Suprapubic skin (tissue), 4 donors: ENCODE measurements around the gene BCL11B. TPM values are rescaled to one million over a fixed set of nuclear protein-coding genes. Genes with fewer than 3 reads are reported as not detected.
A peak's percentile ranks its signal among the peaks of the same experiment; 100 is the strongest.

ENCODE experiments used
- DNase-seq, 2 donors: peaks; one replicate each; pipeline ENCODE4 v3.0.0-alpha.2; 2019; ENCODE audit warnings: low spot score in 2 of 2
- H3K27ac ChIP-seq: fragments of 200-600 bp; sonication (generic); one replicate; pipeline ENCODE4 v1.5.1; 2019
- H3K27me3 ChIP-seq: fragments of 200-600 bp; sonication (generic); one replicate; pipeline ENCODE4 v1.5.1; 2019
- H3K36me3 ChIP-seq: fragments of 200-600 bp; sonication (generic); one replicate; pipeline ENCODE4 v1.5.1; 2019
- H3K4me1 ChIP-seq: fragments of 200-600 bp; sonication (generic); one replicate; pipeline ENCODE4 v1.5.1; 2019
- H3K4me3 ChIP-seq: fragments of 200-600 bp; sonication (generic); one replicate; pipeline ENCODE4 v1.5.1; 2019; ENCODE audit warnings: mild to moderate bottlenecking
- H3K9me3 ChIP-seq: fragments of 200-600 bp; sonication (generic); one replicate; pipeline ENCODE4 v1.5.1; 2019
- CTCF ChIP-seq, 2 donors: fragments of 200-600 bp in 1 of 2; fragments of 450-650 bp in 1 of 2; sonication (generic) in 1 of 2; IDR thresholded peaks; one replicate each; pipeline ENCODE4 v1.5.1; 2016 to 2019; ENCODE audit warnings: antibody characterized with exemption in 2 of 2, mild to moderate bottlenecking in 1 of 2, moderate library complexity in 1 of 2
- EP300 ChIP-seq: sonication (generic); formaldehyde crosslinking; IDR thresholded peaks from one replicate; pipeline ENCODE4 v1.6.1; 2017; ENCODE audit warnings: antibody characterized with exemption
- POLR2A ChIP-seq, 2 donors: fragments of 450-650 bp; IDR thresholded peaks; one replicate each; pipeline ENCODE4 v1.6.1; 2017; ENCODE audit warnings: antibody characterized with exemption in 2 of 2, mild to moderate bottlenecking in 2 of 2, moderate library complexity in 2 of 2
- POLR2AphosphoS5 ChIP-seq, 3 donors: sonication (generic); formaldehyde crosslinking; IDR thresholded peaks; one replicate each; pipeline ENCODE4 v1.6.1; 2017; ENCODE audit warnings: antibody characterized with exemption in 3 of 3
- WGBS: methylation state at CpG from one replicate; pipeline ENCODE4 v1.1.5; 2018; 5-methylcytosine and 5-hydroxymethylcytosine counted together
- total RNA-seq, 4 donors: library from RNA; depleted of rRNA; stranded (reverse); fragments of >200 nt; gene quantifications; one replicate each; pipeline ENCODE4 v1.1.0, GENCODE V29; 2016

BCL11B gene
- total RNA-seq, 4 donors from 2014 or later = 35.9 to 53.8 (median 47.5) TPM

- Histone ChIP-seq H3K36me3 (no peaks in the 10 kb centered on the region), H3K27ac (peak overlapping the region; percentile 90), H3K4me3 (peak overlapping the region; percentile 84), H3K4me1 (peaks cover 70% of the 10 kb centered on the region), H3K9me3 (no peaks in the 10 kb centered on the region), H3K27me3 (peaks cover 40% of the 10 kb centered on the region)
- TF ChIP-seq CTCF (IDR thresholded peaks at IDR 0.05) (no peak), POLR2A (IDR thresholded peaks at IDR 0.05) (no peak), POLR2AphosphoS5 (IDR thresholded peaks at IDR 0.05) (no peak), EP300 (no peak)
- peak; percentile 71 to 79 for DNase-seq
- 0% methylated on average over 11 of the region's 80 CpGs for WGBS
These were observed 1.4 kb downstream of the BCL11B start for GRCh38 chr14:99270458-99271220.

- Histone ChIP-seq H3K9me3 (no peaks in the 10 kb centered on the region), H3K27me3 (peaks cover 38% of the 10 kb centered on the region), H3K4me1 (peaks cover 77% of the 10 kb centered on the region), H3K4me3 (peak overlapping the region; percentile 84), H3K27ac (peak overlapping the region; percentile 90), H3K36me3 (no peaks in the 10 kb centered on the region)
- TF ChIP-seq EP300 (no peak), POLR2A (IDR thresholded peaks at IDR 0.05) (no peak), CTCF (IDR thresholded peaks at IDR 0.05) (no peak), POLR2AphosphoS5 (IDR thresholded peaks at IDR 0.05) (no peak)
- 9% methylated on average over 18 of the region's 19 CpGs for WGBS
- DNase-seq = peak in 1 of 2 donors; percentile 56
These were observed 2.9 kb downstream of the BCL11B start for GRCh38 chr14:99268810-99269707.

DNA sequence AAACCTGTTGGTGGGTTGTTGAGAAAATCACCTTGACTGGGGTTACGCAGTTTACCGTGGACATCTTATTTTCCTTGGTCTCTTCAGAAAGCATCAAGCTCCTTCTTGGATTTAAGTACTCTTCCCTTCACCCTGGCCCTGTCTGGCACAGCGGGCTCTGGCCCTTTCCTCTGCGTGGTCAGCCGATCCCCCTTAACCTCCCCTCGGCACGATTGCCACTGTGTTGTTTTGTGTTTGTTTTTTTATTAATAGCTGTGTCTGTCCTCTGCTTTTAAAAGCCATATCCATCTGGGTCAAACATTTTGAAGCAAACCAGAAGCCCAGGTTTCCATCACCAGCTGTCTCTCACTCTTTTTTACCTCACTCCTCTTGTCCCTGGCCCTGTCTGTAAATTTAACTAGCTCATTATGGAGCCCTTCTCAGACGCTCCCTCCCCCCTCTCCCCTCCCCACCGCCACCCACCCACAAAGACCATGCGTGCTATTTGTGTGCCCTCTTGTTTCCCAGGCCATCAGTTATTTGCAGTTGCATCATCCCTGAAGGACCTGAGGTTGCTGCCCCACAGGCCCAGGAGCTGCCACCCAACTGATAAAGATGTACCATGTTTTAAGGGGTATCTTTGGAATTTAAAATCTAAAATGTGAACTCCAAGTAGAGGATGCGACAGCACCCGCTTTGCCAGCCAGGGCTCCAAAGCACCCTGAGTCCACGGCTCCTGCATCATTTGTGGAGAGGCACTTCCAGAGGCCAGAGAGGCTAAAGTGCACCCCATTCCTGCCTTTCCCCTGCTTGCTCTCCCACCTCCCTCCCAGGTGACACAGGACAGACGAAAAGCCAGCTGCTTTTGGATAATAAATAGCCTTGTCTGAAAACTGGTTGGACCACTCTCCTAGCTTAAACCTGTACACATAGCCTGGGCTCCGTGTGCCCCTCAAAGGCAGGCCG, 3.9 kb downstream of the BCL11B start:
- Histone ChIP-seq H3K4me3 (peak overlapping the region; percentile 84), H3K27me3 (peaks cover 34% of the 10 kb centered on the region), H3K9me3 (no peaks in the 10 kb centered on the region), H3K27ac (peak overlapping the region; percentile 70), H3K4me1 (peaks cover 73% of the 10 kb centered on the region), H3K36me3 (no peaks in the 10 kb centered on the region)
- peak in 1 of 2 donors; percentile 30 for DNase-seq
- 26% methylated on average over 16 of the region's 16 CpGs for WGBS
- no peak for TF ChIP-seq POLR2AphosphoS5 (IDR thresholded peaks at IDR 0.05)
- no peak for TF ChIP-seq CTCF (IDR thresholded peaks at IDR 0.05)
- TF ChIP-seq POLR2A (IDR thresholded peaks at IDR 0.05) = no peak
- TF ChIP-seq EP300 = no peak

- H3K27ac ChIP-seq = peak overlapping the region; percentile 53
- no peak for DNase-seq
- TF ChIP-seq POLR2A (IDR thresholded peaks at IDR 0.05) = no peak
- TF ChIP-seq POLR2AphosphoS5 (IDR thresholded peaks at IDR 0.05) = no peak
- no peak for TF ChIP-seq EP300
- no peak for TF ChIP-seq CTCF (IDR thresholded peaks at IDR 0.05)
- H3K4me3 ChIP-seq = peak overlapping the region; percentile 39
- H3K9me3 ChIP-seq = no peaks in the 10 kb centered on the region
- peaks cover 72% of the 10 kb centered on the region for H3K4me1 ChIP-seq
- peaks cover 34% of the 10 kb centered on the region for H3K27me3 ChIP-seq
- H3K36me3 ChIP-seq = no peaks in the 10 kb centered on the region
- 37% methylated on average over 4 of the region's 4 CpGs for WGBS
These were observed 4.6 kb downstream of the BCL11B start for GRCh38 chr14:99267381-99267780.
